ENCODE data around the gene PARD3.
"Not testable (repeated sequence)": the region's sequence is repeated elsewhere in the genome, so short reads cannot be mapped to it uniquely, and the experiment has no call there.

PARD3 gene

DNA sequence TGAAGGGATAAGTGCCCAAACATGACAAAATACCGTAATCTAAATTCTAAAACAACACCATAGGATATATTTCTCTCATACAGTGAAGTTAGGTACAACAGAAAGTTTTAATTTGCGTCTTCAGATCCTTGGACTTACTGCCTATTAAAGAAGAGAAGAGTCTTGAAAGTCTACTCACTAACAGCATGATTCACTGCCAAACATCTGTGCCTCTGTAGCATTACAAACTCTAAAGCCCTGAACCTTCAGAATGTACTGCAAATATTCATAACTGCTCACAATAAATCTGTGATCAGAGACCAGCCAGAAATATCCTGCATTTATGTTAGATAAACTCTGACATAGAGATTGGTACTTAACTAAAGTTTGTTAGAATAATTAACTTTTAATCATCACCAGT, 365.3 kb downstream of the PARD3 start:
- TF ChIP-seq, protein P1, sequence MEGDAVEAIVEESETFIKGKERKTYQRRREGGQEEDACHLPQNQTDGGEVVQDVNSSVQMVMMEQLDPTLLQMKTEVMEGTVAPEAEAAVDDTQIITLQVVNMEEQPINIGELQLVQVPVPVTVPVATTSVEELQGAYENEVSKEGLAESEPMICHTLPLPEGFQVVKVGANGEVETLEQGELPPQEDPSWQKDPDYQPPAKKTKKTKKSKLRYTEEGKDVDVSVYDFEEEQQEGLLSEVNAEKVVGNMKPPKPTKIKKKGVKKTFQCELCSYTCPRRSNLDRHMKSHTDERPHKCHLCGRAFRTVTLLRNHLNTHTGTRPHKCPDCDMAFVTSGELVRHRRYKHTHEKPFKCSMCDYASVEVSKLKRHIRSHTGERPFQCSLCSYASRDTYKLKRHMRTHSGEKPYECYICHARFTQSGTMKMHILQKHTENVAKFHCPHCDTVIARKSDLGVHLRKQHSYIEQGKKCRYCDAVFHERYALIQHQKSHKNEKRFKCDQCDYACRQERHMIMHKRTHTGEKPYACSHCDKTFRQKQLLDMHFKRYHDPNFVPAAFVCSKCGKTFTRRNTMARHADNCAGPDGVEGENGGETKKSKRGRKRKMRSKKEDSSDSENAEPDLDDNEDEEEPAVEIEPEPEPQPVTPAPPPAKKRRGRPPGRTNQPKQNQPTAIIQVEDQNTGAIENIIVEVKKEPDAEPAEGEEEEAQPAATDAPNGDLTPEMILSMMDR (IDR thresholded peaks at IDR 0.05; ENCODE audit: low read depth, low read length), result no peak
- no peak for DNase-seq (ENCODE audit: low read depth, low spot score)
- in situ Hi-C loops (cut with HindIII; ENCODE audit: low sequenced_read_pairs), result no loop called here

GRCh38 chr10:34446049-34446448, 369.0 kb downstream of the PARD3 start:
- no peak overlapping the region for H3K4me3 ChIP-seq (ENCODE audit: low read depth, low read length)
- in situ Hi-C loops (cut with HindIII; ENCODE audit: low sequenced_read_pairs), result no loop called here
- TF ChIP-seq, protein P1 (IDR thresholded peaks at IDR 0.05; ENCODE audit: low read depth, low read length), result no peak
- no peak for DNase-seq (ENCODE audit: low read depth, low spot score)

More for the DNA sequence above, 365.3 kb downstream of the PARD3 start:
- H3K4me3 ChIP-seq (ENCODE audit: low read depth, low read length), result no peak overlapping the region

- TF ChIP-seq, protein P1 (IDR thresholded peaks at IDR 0.05; ENCODE audit: low read depth, low read length), result no peak
- in situ Hi-C loops (cut with HindIII; ENCODE audit: low sequenced_read_pairs), result no loop called here
- no peak overlapping the region for H3K4me3 ChIP-seq (ENCODE audit: low read depth, low read length)
- no peak for DNase-seq (ENCODE audit: low read depth, low spot score)
Measured at GRCh38 chr10:34444223-34445183, 370.6 kb downstream of the PARD3 start.

- in situ Hi-C loops (cut with HindIII; ENCODE audit: low sequenced_read_pairs); DNase-seq (ENCODE audit: low read depth, low spot score); H3K4me3 ChIP-seq (ENCODE audit: low read depth, low read length): not testable (repeated sequence)
Measured at GRCh38 chr10:34439386-34439785, 375.7 kb downstream of the PARD3 start.

GRCh38 chr10:34438741-34439140, 376.4 kb downstream of the PARD3 start:
- TF ChIP-seq, protein P1 (IDR thresholded peaks at IDR 0.05; ENCODE audit: low read depth, low read length), result no peak
- H3K4me3 ChIP-seq (ENCODE audit: low read depth, low read length), result no peak overlapping the region
- in situ Hi-C loops (cut with HindIII; ENCODE audit: low sequenced_read_pairs), result no loop called here
- DNase-seq (ENCODE audit: low read depth, low spot score), result no peak

- in situ Hi-C loops (cut with HindIII; ENCODE audit: low sequenced_read_pairs), result no loop called here
- no peak for DNase-seq (ENCODE audit: low read depth, low spot score)
- H3K4me3 ChIP-seq (ENCODE audit: low read depth, low read length), result no peak overlapping the region
- TF ChIP-seq, protein P1 (IDR thresholded peaks at IDR 0.05; ENCODE audit: low read depth, low read length), result no peak
Measured at GRCh38 chr10:34437906-34438305, 377.2 kb downstream of the PARD3 start.

DNA sequence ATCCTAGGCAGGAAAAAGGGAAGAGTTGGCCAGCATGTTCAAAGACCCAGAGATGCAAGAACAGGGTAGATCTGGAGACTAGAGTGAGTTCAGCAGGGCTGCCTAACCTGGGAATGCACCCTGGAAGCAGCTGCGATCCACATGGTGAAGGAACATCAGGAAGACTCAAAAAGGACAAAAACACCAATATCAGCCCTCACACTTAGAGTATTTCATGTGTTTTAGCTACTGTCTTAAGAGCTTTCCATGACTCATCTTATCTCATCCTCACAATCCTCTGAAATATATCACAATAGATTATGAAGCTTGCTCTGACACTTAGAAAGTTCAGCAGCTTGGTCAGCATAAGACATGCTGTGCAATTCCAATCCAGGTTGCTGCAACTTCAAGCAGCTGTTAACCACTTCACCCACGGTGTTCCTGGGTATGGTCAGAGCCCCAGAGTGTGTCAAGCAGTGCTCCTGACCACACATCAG, 380.9 kb downstream of the PARD3 start:
- H3K4me3 ChIP-seq (ENCODE audit: low read depth, low read length), result no peak overlapping the region
- TF ChIP-seq, protein P1 (IDR thresholded peaks at IDR 0.05; ENCODE audit: low read depth, low read length), result no peak
- DNase-seq (ENCODE audit: low read depth, low spot score), result peak; percentile 79
- in situ Hi-C loops (cut with HindIII; ENCODE audit: low sequenced_read_pairs), result no loop called here
